Activated naive CD8-positive, alpha-beta T cell treated with anti-CD3 and anti-CD28 coated beads, Interleukin-2, amount 10 ng/mL, durations not matched to agents 7 days and 5 days (primary cell): ENCODE measurements around the gene SCFD2. TPM values are rescaled to one million over a fixed set of nuclear protein-coding genes. Genes with fewer than 3 reads are reported as not detected.
A peak's percentile ranks its signal among the peaks of the same experiment; 100 is the strongest.
"Not testable (repeated sequence)": the region's sequence is repeated elsewhere in the genome, so short reads cannot be mapped to it uniquely, and the experiment has no call there.

Source experiments
- ATAC-seq: fragments of 150-1000 bp; cut with Tn5 transposase; one replicate; pipeline ENCODE4 v1.10.0; 2021; ENCODE audit warnings: low read depth, moderate library complexity
- POLR2A ChIA-PET: fragments of 350-600 bp; sonication (Branson Sonifier 250); formaldehyde crosslinking; loops from one replicate; lab custom pipeline; 2021; ENCODE audit warnings: antibody characterized with exemption; lab: Charles Lee
- DNase-seq: peaks from one replicate; pipeline ENCODE4 v3.0.0; 2021
- H3K27ac Mint-ChIP-seq: one replicate; pipeline ENCODE4 v1.8.0; 2022; ENCODE audit warnings: mild to moderate bottlenecking, mixed read lengths
- H3K27me3 Mint-ChIP-seq: one replicate; pipeline ENCODE4 v1.8.0; 2022; ENCODE audit warnings: mild to moderate bottlenecking, moderate library complexity, mixed read lengths
- H3K36me3 Mint-ChIP-seq: one replicate; pipeline ENCODE4 v1.8.0; 2021; ENCODE audit warnings: mild to moderate bottlenecking, mixed read lengths
- H3K4me1 Mint-ChIP-seq: one replicate; pipeline ENCODE4 v1.8.0; 2021; ENCODE audit warnings: mixed read lengths
- H3K4me3 Mint-ChIP-seq: one replicate; pipeline ENCODE4 v1.8.0; 2022; ENCODE audit warnings: mild to moderate bottlenecking, moderate library complexity, mixed read lengths
- H3K9me3 Mint-ChIP-seq: one replicate; pipeline ENCODE4 v1.8.0; 2021; ENCODE audit warnings: mixed read lengths
- total RNA-seq, 2 experiments: library from RNA; stranded (reverse); gene quantifications; one replicate each; pipeline ENCODE4 v1.2.3, GENCODE V29; 2021

Gene SCFD2
- total RNA-seq, 2 experiments from 2014 or later = 18.1 to 22.9 TPM

GRCh38 chr4:53364624-53365023 lies 1.2 kb downstream of the SCFD2 start:
- peaks cover 52% of the 10 kb centered on the region for H3K4me1 Mint-ChIP-seq
- ATAC-seq (no peak), DNase-seq (no peak)
- peak overlapping the region; percentile 97 for H3K4me3 Mint-ChIP-seq
- H3K9me3 Mint-ChIP-seq = no peaks in the 10 kb centered on the region
- H3K27ac Mint-ChIP-seq = no peak overlapping the region
- peaks cover 22% of the 10 kb centered on the region for H3K36me3 Mint-ChIP-seq
- POLR2A ChIA-PET = interaction anchor here (2.2 kb wide), 1 partner anchor 13 kb away, joined by 15 read pairs; the partner anchor contains the start of gene FIP1L1
- peaks cover 3% of the 10 kb centered on the region for H3K27me3 Mint-ChIP-seq

DNA sequence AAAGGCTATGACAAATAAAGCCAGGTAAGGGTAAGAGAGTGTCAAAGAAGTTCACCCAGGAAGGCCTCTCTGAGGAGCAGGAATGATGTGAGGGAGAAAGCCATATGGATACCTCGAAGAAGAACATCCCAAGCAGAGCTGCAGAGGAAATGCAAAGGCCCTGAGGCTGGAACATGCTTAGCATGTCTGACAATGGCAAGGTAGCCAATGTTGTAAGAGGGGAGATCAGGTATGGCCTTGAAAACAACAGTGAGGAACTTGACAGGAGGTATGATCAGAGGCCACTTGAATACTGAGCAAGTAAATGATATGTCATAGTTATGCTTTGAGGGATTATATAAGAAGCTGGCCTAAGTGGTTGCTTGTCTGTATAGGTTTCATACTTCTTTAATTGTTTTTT lies 3.8 kb downstream of the SCFD2 start:
- ATAC-seq = no peak
- Mint-ChIP-seq H3K9me3 (no peaks in the 10 kb centered on the region), H3K27ac (peak overlapping the region; percentile 11), H3K36me3 (peaks cover 22% of the 10 kb centered on the region), H3K27me3 (no peaks in the 10 kb centered on the region), H3K4me3 (peak overlapping the region; percentile 48), H3K4me1 (peaks cover 52% of the 10 kb centered on the region)
- POLR2A ChIA-PET = no interaction called here
- no peak for DNase-seq

DNA sequence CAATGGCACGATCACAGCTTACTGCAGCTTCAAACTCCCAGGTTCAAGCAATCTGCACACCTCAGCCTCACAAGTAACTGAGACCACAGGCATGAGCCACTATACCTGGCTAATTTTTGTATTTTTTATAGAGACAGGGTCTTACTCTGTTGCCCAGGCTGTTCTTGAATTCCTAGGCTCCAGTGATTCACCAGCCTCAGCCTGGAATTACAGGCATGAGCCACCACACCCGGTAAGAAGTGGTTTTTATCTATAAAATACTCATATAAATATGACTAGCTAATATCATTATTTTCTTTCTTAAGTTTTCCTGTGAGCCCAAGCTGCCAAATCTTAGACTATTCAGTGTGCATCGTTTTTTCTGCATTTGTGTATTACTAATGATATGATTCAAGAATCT lies 4.4 kb downstream of the SCFD2 start:
- Mint-ChIP-seq H3K27me3 (no peaks in the 10 kb centered on the region), H3K27ac (no peak overlapping the region), H3K36me3 (peaks cover 22% of the 10 kb centered on the region), H3K9me3 (no peaks in the 10 kb centered on the region), H3K4me1 (peaks cover 46% of the 10 kb centered on the region), H3K4me3 (no peak overlapping the region)
- no peak for ATAC-seq
- no peak for DNase-seq
- POLR2A ChIA-PET = no interaction called here

GRCh38 chr4:53355930-53356521 lies 9.8 kb downstream of the SCFD2 start:
- Mint-ChIP-seq H3K9me3 (no peaks in the 10 kb centered on the region), H3K27ac (no peak overlapping the region), H3K4me3 (no peak overlapping the region), H3K27me3 (no peaks in the 10 kb centered on the region), H3K36me3 (peaks cover 45% of the 10 kb centered on the region), H3K4me1 (peaks cover 14% of the 10 kb centered on the region)
- POLR2A ChIA-PET = no interaction called here
- ATAC-seq (no peak), DNase-seq (no peak)

DNA sequence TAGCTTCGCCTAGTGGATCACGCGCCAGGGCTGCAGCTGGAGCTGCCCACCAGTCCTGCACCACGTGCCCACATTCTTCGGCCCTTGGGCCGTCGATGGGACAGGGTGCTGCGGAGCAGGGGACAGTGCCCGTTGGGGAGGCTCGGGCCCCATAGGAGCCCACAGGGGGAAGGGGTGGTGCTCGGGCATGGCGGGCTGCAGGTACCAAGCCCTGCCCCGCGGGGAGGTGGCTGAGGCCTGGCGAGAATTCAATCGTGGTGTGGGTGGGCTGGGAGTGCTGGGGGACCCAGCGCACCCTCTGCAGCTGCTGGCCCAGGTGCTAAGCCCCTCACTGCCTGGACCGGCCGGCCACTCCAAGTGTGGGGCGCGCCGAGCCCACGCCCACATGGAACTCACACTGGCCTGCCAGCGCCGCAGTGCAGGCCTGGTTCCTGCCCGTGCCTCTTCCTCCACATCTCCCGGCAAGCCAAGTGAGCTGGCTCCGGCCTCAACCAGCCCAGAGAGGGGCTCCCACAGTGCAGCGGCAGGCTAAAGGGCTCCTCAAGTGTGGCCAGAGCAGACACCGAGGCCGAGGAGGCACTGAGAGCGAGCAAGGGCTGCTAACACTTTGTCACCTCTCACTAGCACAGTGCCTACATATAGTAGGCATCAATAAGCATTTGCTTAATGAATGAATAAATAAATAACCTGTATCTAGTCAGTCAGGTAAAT lies 11.7 kb downstream of the SCFD2 start:
- POLR2A ChIA-PET = no interaction called here
- peaks cover 2% of the 10 kb centered on the region for H3K4me1 Mint-ChIP-seq
- H3K27ac Mint-ChIP-seq = no peak overlapping the region
- H3K36me3 Mint-ChIP-seq = peaks cover 46% of the 10 kb centered on the region
- ATAC-seq (no peak), DNase-seq (no peak)
- no peaks in the 10 kb centered on the region for H3K9me3 Mint-ChIP-seq
- H3K27me3 Mint-ChIP-seq = no peaks in the 10 kb centered on the region
- no peak overlapping the region for H3K4me3 Mint-ChIP-seq

DNA sequence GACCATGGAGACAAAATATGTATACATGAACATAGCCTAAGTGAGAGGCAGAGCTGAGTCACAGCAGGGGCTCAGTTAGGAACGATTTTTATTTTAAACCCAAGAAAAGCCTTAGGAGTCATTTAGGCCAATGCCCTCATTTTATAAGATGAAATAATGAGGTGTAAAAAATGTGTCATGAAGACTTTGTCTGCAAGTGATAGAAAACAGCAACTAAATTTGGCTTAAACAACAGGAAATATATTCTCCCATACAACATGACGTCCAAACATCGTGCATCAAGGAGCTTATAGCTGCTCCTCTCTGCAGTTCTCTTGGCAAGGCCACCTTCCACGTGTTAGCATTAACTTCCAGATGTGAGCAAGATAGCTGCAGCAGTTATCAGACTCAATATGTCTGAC lies 16.8 kb downstream of the SCFD2 start:
- POLR2A ChIA-PET = no interaction called here
- ATAC-seq = no peak
- Mint-ChIP-seq H3K36me3 (peaks cover 58% of the 10 kb centered on the region), H3K27ac (no peak overlapping the region), H3K4me3 (no peak overlapping the region), H3K27me3 (no peaks in the 10 kb centered on the region), H3K9me3 (peaks cover 7% of the 10 kb centered on the region), H3K4me1 (no peaks in the 10 kb centered on the region)
- no peak for DNase-seq

DNA sequence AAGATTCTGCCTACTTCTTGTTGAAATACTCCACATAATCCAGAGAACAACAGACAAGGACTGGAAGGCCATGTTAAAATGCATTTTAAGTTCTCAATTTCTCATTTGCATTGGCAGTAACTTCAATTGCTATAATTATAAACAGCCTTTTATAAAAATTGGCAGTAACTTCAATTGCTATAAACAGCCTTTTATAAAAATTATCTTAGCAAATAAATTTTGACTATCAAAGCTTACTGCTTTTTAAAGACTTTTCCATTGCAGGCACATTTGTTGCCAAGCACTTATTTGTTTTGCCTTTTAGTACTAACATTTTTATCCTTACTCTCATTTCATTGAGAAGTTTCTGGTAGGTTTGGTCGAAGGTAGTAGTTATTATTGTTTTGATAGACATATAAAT lies 17.8 kb downstream of the SCFD2 start:
- POLR2A ChIA-PET = no interaction called here
- Mint-ChIP-seq H3K4me1 (no peaks in the 10 kb centered on the region), H3K27ac (no peak overlapping the region), H3K4me3 (no peak overlapping the region), H3K9me3 (peaks cover 7% of the 10 kb centered on the region), H3K27me3 (no peaks in the 10 kb centered on the region), H3K36me3 (peaks cover 54% of the 10 kb centered on the region)
- ATAC-seq (no peak), DNase-seq (no peak)

DNA sequence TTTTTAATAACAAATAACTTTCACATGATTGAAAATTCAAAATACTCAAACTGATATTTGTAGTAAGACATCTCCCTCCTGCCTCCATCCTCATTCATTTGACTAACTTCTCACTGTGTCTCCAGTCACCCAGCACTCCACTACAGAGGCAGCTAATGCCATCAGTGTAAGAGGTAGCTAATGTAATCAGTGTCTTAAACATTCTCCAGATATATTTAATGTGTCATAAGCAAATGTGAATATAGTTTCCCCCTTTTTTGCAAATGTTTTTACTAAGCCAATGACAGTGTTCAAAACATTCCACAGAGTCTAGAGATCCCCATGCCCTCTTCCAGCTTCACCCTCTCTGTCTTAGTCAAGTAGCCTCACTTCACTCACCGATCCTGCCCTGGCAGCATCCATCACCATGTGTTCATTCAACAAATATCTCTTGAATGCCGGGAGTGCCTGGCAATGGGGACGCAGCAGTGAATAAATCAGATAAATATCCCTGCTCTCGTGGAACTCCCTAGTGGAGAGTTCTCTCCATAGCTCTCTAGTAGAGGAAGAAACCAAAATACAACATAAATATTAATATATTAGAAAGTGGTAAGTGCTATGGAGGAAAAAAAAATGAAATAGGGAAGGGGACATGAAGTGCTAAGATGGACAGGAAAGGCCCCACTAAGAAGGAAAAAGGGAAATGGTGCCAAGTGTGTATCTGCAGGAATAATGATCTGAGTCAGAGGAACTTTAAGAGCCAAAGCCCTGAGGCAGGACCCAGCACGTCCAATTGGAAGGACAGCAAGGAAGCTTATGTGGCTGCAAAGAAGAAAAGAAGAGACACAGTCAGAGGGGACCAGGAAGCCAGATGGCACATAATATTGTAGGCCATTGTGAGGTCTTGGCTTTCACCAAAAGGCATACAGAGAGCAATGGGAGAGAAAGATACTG lies 18.7 kb downstream of the SCFD2 start:
- no peak overlapping the region for H3K4me3 Mint-ChIP-seq
- no peaks in the 10 kb centered on the region for H3K4me1 Mint-ChIP-seq
- H3K27ac Mint-ChIP-seq = no peak overlapping the region
- H3K9me3 Mint-ChIP-seq = peaks cover 7% of the 10 kb centered on the region
- H3K27me3 Mint-ChIP-seq = no peaks in the 10 kb centered on the region
- DNase-seq (no peak), ATAC-seq (no peak)
- H3K36me3 Mint-ChIP-seq = peaks cover 52% of the 10 kb centered on the region
- POLR2A ChIA-PET = no interaction called here

- H3K27ac Mint-ChIP-seq, H3K27me3 Mint-ChIP-seq, H3K4me1 Mint-ChIP-seq, H3K4me3 Mint-ChIP-seq, POLR2A ChIA-PET, ATAC-seq, DNase-seq: not testable (repeated sequence)
- peaks cover 12% of the 10 kb centered on the region for H3K9me3 Mint-ChIP-seq
- peaks cover 53% of the 10 kb centered on the region for H3K36me3 Mint-ChIP-seq
Measured at GRCh38 chr4:53346392-53346791, 19.5 kb downstream of the SCFD2 start.

DNA sequence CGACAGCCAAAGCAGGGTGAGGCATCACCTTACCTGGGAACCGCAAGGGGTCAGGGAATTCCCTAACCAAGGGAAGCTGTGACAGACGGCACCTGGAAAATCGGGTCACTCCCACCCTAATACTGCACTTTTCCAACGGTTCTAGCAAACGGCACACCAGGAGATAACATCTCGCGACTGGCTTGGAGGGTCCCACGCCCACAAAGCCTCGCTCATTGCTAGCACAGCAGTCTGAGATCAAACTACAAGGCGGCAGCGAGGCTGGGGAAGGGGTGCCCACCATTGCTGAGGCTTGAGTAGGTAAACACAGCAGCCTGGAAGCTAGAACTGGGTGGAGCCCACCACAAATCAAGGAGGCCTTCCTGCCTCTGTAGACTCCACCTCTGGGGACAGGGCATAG lies 25.7 kb downstream of the SCFD2 start:
- Mint-ChIP-seq H3K9me3 (peaks cover 10% of the 10 kb centered on the region), H3K36me3 (peaks cover 42% of the 10 kb centered on the region)
- H3K27ac Mint-ChIP-seq, H3K4me3 Mint-ChIP-seq, H3K27me3 Mint-ChIP-seq, ATAC-seq, DNase-seq, H3K4me1 Mint-ChIP-seq, POLR2A ChIA-PET: not testable (repeated sequence)

DNA sequence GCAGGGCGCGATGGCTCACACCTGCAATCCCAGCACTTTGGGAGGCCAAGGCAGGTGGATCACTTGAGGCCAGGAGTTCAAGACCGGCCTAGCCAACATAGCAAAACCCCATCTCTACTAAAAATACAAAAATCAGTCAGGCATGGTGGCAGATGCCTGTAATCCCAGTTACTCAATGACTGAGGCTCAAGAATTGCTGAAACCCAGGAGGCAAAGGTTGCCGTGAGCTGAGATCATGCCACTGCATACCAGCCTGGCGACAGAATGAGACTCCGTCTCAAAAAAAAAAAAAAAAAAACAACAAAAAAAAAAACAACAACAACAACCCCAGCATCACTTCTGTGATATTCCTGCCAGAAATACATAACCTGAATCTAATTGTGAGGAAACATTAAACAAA lies 30.9 kb downstream of the SCFD2 start:
- H3K27me3 Mint-ChIP-seq, DNase-seq, H3K4me1 Mint-ChIP-seq, H3K9me3 Mint-ChIP-seq, POLR2A ChIA-PET, H3K4me3 Mint-ChIP-seq, H3K27ac Mint-ChIP-seq, ATAC-seq: not testable (repeated sequence)
- H3K36me3 Mint-ChIP-seq = peaks cover 22% of the 10 kb centered on the region

- no peak overlapping the region for H3K4me3 Mint-ChIP-seq
- H3K9me3 Mint-ChIP-seq = peaks cover 3% of the 10 kb centered on the region
- DNase-seq (no peak), ATAC-seq (no peak)
- H3K36me3 Mint-ChIP-seq = peaks cover 22% of the 10 kb centered on the region
- no peak overlapping the region for H3K27ac Mint-ChIP-seq
- H3K4me1 Mint-ChIP-seq = peaks cover 4% of the 10 kb centered on the region
- POLR2A ChIA-PET = no interaction called here
- H3K27me3 Mint-ChIP-seq = no peaks in the 10 kb centered on the region
Measured at GRCh38 chr4:53326535-53326934, 39.3 kb downstream of the SCFD2 start.

DNA sequence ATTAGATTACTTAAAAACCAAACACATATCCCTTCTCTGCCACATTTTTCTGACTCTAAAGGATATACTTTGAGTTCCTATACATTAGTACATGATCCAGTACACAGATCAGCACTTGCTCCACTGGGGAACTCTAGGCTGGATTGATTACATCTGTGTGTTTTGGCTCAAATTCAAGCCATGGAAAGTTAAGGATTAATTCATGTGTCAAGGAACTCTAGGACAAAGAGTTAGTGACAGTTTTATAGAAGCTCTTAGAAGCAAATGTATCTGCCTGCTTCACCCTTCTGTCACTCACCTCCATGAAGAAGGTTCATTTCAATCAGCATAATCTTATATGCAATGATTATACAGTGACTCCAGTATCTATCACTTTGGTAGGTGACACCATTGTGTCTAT lies 43.2 kb downstream of the SCFD2 start:
- H3K9me3 Mint-ChIP-seq = no peaks in the 10 kb centered on the region
- no peak overlapping the region for H3K27ac Mint-ChIP-seq
- DNase-seq = no peak
- no peaks in the 10 kb centered on the region for H3K27me3 Mint-ChIP-seq
- no peak for ATAC-seq
- H3K4me1 Mint-ChIP-seq = peaks cover 6% of the 10 kb centered on the region
- H3K36me3 Mint-ChIP-seq = peaks cover 20% of the 10 kb centered on the region
- POLR2A ChIA-PET = no interaction called here
- H3K4me3 Mint-ChIP-seq = no peak overlapping the region
